ENCODE data around the gene STX18.
"Not testable (repeated sequence)": the region's sequence is repeated elsewhere in the genome, so short reads cannot be mapped to it uniquely, and the experiment has no call there.

Gene STX18

GRCh38 chr4:4554234-4554633 is 12.4 kb upstream of the STX18 start:
- no peak for DNase-seq (ENCODE audit: low spot score)

- DNase-seq (ENCODE audit: low spot score), result not testable (repeated sequence)
These were observed 10.2 kb upstream of the STX18 start for GRCh38 chr4:4552042-4552441.

GRCh38 chr4:4550161-4550560 is 8.3 kb upstream of the STX18 start:
- not testable (repeated sequence) for DNase-seq (ENCODE audit: low spot score)

- DNase-seq (ENCODE audit: low spot score), result no peak
These were observed 7.7 kb upstream of the STX18 start for GRCh38 chr4:4549534-4549933.

- DNase-seq (ENCODE audit: low spot score), result no peak
These were observed 1.1 kb upstream of the STX18 start for GRCh38 chr4:4542774-4543485.

- no peak for DNase-seq (ENCODE audit: low spot score)
These were observed 712 bp downstream of the STX18 start for GRCh38 chr4:4541040-4541631.

GRCh38 chr4:4539481-4539880 is 2.4 kb downstream of the STX18 start:
- DNase-seq (ENCODE audit: low spot score), result no peak

GRCh38 chr4:4535590-4535989 is 6.3 kb downstream of the STX18 start:
- DNase-seq (ENCODE audit: low spot score), result no peak

- no peak for DNase-seq (ENCODE audit: low spot score)
These were observed 7.2 kb downstream of the STX18 start for GRCh38 chr4:4534515-4535145.

GRCh38 chr4:4533461-4534169 is 8.2 kb downstream of the STX18 start:
- no peak for DNase-seq (ENCODE audit: low spot score)

- DNase-seq (ENCODE audit: low spot score), result no peak
These were observed 9.3 kb downstream of the STX18 start for GRCh38 chr4:4532371-4533154.

- DNase-seq (ENCODE audit: low spot score), result no peak
These were observed 12.5 kb downstream of the STX18 start for GRCh38 chr4:4529392-4529791.

- DNase-seq (ENCODE audit: low spot score), result no peak
These were observed 15.4 kb downstream of the STX18 start for GRCh38 chr4:4526401-4526800.

GRCh38 chr4:4524364-4524763 is 17.5 kb downstream of the STX18 start:
- DNase-seq (ENCODE audit: low spot score), result peak; percentile 54

GRCh38 chr4:4521731-4522130 is 20.1 kb downstream of the STX18 start:
- no peak for DNase-seq (ENCODE audit: low spot score)

- peak; percentile 75 for DNase-seq (ENCODE audit: low spot score)
These were observed 20.7 kb downstream of the STX18 start for GRCh38 chr4:4521136-4521535.

- no peak for DNase-seq (ENCODE audit: low spot score)
These were observed 22.5 kb downstream of the STX18 start for GRCh38 chr4:4519297-4519894.

GRCh38 chr4:4518747-4519146 is 23.1 kb downstream of the STX18 start:
- no peak for DNase-seq (ENCODE audit: low spot score)

GRCh38 chr4:4514786-4515185 is 27.1 kb downstream of the STX18 start:
- DNase-seq (ENCODE audit: low spot score), result no peak

- no peak for DNase-seq (ENCODE audit: low spot score)
These were observed 29.6 kb downstream of the STX18 start for GRCh38 chr4:4512282-4512681.

- DNase-seq (ENCODE audit: low spot score), result not testable (repeated sequence)
These were observed 31.2 kb downstream of the STX18 start for GRCh38 chr4:4510641-4511040.

GRCh38 chr4:4509521-4509920 is 32.3 kb downstream of the STX18 start:
- DNase-seq (ENCODE audit: low spot score), result no peak

Measured in ecto neural progenitor cell (in vitro differentiated cells).